HG03045 (cell line): ENCODE data around the gene ANKRD1.
"Not testable (repeated sequence)": the region's sequence is repeated elsewhere in the genome, so short reads cannot be mapped to it uniquely, and the experiment has no call there.

Experiments
- ATAC-seq: cut with Tn5 transposase; IDR thresholded peaks from one replicate; pipeline ENCODE4 v1.9.1; 2021; ENCODE audit warnings: mild to moderate bottlenecking, moderate library complexity; ENCODE audit not compliant: unreplicated experiment

The ANKRD1 gene

GRCh38 chr10:90920986-90921666, at the start of gene ANKRD1:
TSS of gene ANKRD1 (minus strand) at chr10:90921087. CDS start at chr10:90921027, 60 bp downstream.
- no peak for ATAC-seq

- no peak for ATAC-seq
These were observed 49.2 kb upstream of the ANKRD1 start for GRCh38 chr10:90969947-90970673.

GRCh38 chr10:90969121-90969534, 48.2 kb upstream of the ANKRD1 start:
- no peak for ATAC-seq

GRCh38 chr10:90968328-90969081, 47.6 kb upstream of the ANKRD1 start:
- no peak for ATAC-seq

- ATAC-seq = no peak
These were observed 47.0 kb upstream of the ANKRD1 start for GRCh38 chr10:90967865-90968264.

GRCh38 chr10:90966146-90966545, 45.3 kb upstream of the ANKRD1 start:
- no peak for ATAC-seq

- no peak for ATAC-seq
These were observed 44.8 kb upstream of the ANKRD1 start for GRCh38 chr10:90965720-90966119.

GRCh38 chr10:90964781-90965465, 44.0 kb upstream of the ANKRD1 start:
- no peak for ATAC-seq

GRCh38 chr10:90963331-90963730, 42.4 kb upstream of the ANKRD1 start:
- no peak for ATAC-seq

- peak; percentile 74 for ATAC-seq
These were observed 39.5 kb upstream of the ANKRD1 start for GRCh38 chr10:90960355-90960814.

GRCh38 chr10:90959826-90960225, 38.9 kb upstream of the ANKRD1 start:
- ATAC-seq = peak; percentile 21

- ATAC-seq = no peak
These were observed 37.9 kb upstream of the ANKRD1 start for GRCh38 chr10:90958781-90959180.

GRCh38 chr10:90947030-90947960, 26.4 kb upstream of the ANKRD1 start:
- ATAC-seq = no peak

GRCh38 chr10:90945491-90946070, 24.7 kb upstream of the ANKRD1 start:
- ATAC-seq = no peak

- no peak for ATAC-seq
These were observed 23.9 kb upstream of the ANKRD1 start for GRCh38 chr10:90944749-90945148.

- ATAC-seq = not testable (repeated sequence)
These were observed 22.1 kb upstream of the ANKRD1 start for GRCh38 chr10:90942980-90943379.

GRCh38 chr10:90939648-90940047, 18.8 kb upstream of the ANKRD1 start:
- no peak for ATAC-seq

- no peak for ATAC-seq
These were observed 18.2 kb upstream of the ANKRD1 start for GRCh38 chr10:90939116-90939515.

- ATAC-seq = no peak
These were observed 16.9 kb upstream of the ANKRD1 start for GRCh38 chr10:90937645-90938258.
